ENCODE measurements around the gene KRT25.

KRT25 gene, protein sequence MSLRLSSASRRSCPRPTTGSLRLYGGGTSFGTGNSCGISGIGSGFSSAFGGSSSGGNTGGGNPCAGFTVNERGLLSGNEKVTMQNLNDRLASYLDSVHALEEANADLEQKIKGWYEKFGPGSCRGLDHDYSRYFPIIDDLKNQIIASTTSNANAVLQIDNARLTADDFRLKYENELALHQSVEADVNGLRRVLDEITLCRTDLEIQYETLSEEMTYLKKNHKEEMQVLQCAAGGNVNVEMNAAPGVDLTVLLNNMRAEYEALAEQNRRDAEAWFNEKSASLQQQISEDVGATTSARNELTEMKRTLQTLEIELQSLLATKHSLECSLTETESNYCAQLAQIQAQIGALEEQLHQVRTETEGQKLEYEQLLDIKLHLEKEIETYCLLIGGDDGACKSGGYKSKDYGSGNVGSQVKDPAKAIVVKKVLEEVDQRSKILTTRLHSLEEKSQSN

DNA sequence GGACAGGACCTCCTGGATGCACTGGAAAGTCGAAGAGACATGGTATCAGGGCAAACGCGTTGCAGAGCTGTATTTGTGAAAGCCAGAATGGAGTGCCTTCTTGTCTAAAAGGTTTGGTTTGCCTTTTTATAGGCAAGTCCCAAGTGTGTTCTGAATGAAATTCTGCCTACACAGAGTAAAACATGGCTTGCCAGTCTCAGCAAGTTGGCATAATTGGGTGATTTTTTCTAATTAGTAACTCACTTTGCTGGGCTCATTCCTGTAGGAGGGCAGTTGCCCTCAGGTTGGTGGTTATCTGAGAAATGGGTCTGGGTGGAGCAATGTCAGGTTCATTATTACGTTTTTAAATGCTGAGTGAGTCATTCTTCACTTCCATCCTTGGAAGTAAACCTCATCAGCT, at the start of gene KRT25:
Gene KRT25 (minus strand): TSS at position 101 of the 400 bp plus-strand sequence. CDS start 60 bp downstream, at position 41.
- no peak for DNase-seq

GRCh38 chr17:40803617-40804082, 48.5 kb upstream of the KRT25 start:
- peak; percentile 66 for DNase-seq

GRCh38 chr17:40801157-40801556, 46.0 kb upstream of the KRT25 start:
- no peak for DNase-seq

GRCh38 chr17:40800381-40800780, 45.2 kb upstream of the KRT25 start:
- no peak for DNase-seq

GRCh38 chr17:40799859-40800258, 44.7 kb upstream of the KRT25 start, which contains the start of gene KRT28:
Gene KRT28, minus strand, starts transcription at chr17:40799959. Its CDS starts 66 bp downstream, at chr17:40799893.
- no peak for DNase-seq

DNA sequence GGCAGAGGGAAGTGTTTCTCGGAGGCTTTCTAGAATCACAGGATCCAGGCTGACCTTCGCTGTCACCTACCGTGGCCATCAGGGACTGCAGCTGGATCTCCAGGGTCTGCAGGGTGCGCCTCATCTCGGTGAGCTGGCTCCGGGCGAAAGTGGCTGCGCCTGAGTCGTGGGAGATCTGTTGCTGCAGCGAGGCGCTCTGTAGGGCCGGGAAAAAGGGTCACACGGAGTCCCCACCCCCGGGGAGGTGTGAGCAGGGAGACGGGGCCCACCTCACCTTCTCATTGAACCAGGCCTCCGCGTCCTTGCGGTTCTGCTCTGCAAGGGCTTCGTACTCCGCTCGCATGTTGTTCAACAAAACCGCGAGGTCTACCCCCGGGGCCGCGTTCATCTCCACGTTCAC, 41.7 kb upstream of the KRT25 start:
- DNase-seq: no peak

GRCh38 chr17:40795019-40795667, 40.0 kb upstream of the KRT25 start:
- DNase-seq: no peak

DNA sequence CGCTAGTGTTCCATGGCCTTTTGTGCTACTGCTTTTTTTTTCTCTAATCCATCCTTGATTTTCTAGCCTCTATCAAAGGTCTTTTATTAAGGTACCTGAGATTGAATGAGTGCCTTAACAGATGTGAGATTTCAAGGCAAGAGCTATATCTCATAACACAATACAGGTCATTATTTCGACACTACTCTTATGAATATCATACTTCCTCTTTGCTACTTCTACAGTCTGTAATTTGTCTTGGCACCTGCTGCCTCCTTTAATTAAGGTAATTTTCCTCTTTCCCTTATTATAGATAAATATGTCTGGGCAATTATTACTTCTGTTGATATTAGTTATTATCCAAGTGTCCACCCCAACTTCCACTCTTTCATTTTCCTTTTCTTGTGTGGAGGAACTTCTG, 39.3 kb upstream of the KRT25 start:
- no peak for DNase-seq

GRCh38 chr17:40793832-40794231, 38.7 kb upstream of the KRT25 start:
- no peak for DNase-seq

GRCh38 chr17:40791787-40792436, 36.8 kb upstream of the KRT25 start:
- DNase-seq: peak; percentile 20

- DNase-seq: peak; percentile 13
Observed at GRCh38 chr17:40791111-40791510, 36.0 kb upstream of the KRT25 start.

GRCh38 chr17:40782450-40782849, 27.3 kb upstream of the KRT25 start, which contains the start of gene KRT27:
Gene KRT27, minus strand, starts transcription at chr17:40782550. Its CDS starts 57 bp downstream, at chr17:40782493.
- no peak for DNase-seq

GRCh38 chr17:40779181-40779909, 24.2 kb upstream of the KRT25 start:
- DNase-seq: no peak

GRCh38 chr17:40778461-40778860, 23.3 kb upstream of the KRT25 start:
- DNase-seq: no peak

DNA sequence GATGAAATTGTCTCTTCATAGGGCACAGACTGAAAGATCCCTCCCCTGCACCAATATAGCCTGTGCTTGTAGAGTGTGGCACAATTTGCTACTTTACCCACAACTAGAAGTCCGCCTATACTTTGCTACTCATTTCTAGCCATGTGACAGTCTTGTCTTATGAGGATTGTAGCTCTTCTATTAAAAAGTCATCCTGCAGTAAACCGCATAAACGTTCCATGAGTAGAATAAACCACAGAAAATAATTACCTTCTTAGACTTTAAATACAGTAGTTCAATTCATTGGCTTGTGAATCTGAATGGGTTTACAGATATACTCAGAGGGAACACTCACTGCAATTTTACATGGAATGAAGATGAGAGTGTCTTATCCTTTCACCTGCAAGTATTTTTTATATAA, 22.8 kb upstream of the KRT25 start:
- DNase-seq: no peak

DNA sequence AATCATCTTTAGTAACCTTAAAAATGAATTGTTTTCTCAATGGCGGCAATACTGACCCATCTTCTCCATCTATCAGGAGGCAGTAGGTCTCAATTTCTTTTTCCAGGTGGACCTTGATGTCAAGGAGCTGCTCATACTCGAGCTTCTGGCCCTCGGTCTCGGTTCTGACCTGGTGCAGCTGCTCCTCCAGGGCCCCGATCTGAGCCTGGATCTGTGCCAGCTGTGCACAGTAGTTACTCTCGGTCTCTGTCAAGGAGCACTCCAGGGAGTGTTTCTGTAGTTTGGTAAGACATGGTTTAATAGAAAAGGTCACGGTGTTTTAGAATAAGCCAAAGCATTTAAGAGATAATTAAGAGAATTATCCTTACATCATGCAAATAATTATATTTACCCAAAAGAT, 22.3 kb upstream of the KRT25 start:
- no peak for DNase-seq

DNA sequence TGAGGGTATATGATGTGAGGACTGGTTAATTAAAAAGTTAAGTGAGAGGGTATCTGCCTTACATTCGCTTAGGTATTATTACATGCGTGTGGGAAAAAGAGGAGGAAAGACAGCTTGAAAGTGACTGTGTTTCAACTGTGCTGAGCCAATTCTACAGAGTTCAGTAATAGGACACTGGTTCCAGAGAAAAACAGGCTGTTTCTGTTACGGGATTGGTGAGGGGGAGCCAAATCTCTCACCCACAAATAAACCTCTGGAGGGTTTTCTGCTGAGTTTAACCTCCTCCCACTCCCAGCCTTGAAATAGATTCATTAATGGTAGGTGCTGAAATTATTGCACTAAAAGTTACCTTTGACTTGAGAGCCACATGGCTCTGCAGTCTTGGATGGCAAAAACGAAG, 20.8 kb upstream of the KRT25 start:
- no peak for DNase-seq

DNA sequence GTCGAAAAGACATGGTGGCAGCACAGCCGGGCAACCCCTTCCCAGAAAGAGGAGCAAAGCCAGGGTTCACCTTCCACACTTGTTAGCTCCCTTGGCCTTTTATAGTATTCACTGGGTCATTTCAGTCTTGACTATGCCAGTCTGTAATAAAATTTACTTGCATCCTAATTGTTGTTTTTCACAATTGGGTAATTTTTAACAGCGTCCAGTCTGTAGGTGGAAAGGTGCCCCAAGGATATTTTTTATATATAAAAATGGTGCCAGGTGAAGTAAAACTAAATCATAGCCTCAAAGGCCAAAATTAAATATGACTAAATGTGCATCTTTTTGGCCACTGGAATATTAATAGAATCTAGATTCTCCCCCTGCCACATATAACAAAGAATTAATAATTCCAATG, 17.0 kb upstream of the KRT25 start, which contains the start of gene KRT26:
Gene KRT26 (minus strand): TSS at position 101 of the 400 bp plus-strand sequence. CDS start 88 bp downstream, at position 13.
- no peak for DNase-seq

- no peak for DNase-seq
Observed at GRCh38 chr17:40765657-40766056, 10.5 kb upstream of the KRT25 start.

GRCh38 chr17:40763752-40764151, 8.6 kb upstream of the KRT25 start:
- DNase-seq: no peak

GRCh38 chr17:40760105-40761016, 5.2 kb upstream of the KRT25 start:
- DNase-seq: no peak
